Effector CD8-positive, alpha-beta T cell (primary cell): Measurements from ENCODE around the gene PNPLA1.

ENCODE experiments used
- DNase-seq: peaks from one replicate; lab custom pipeline; 2025; lab: John Stamatoyannopoulos, UW

PNPLA1 gene

DNA sequence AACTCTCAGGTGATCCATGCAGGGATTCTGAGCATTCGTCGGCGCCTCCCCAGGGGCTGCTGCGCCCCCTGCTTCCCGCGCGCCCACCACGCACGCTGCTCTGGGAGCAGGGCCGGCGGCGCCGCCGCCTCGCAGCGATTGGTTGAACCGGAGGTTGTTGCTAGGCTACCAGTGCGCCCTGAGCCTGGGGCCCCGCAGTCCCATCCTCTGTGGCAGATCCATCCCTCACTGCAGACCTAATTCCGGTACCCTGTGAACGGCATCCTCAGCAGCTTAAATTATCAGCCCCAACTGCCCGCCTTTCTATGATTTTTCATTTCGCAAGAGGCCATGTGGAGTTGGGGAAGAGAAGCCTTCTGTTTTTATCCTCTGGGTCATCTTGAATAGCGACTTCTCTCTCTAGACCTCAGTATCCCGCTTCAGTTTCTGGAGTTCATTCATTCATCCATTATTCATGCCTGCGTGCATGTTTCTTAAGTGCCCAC, 15.4 kb downstream of the PNPLA1 start:
- DNase-seq, result no peak

- no peak for DNase-seq
These were observed 15.9 kb downstream of the PNPLA1 start for GRCh38 chr6:36285797-36286196.

DNA sequence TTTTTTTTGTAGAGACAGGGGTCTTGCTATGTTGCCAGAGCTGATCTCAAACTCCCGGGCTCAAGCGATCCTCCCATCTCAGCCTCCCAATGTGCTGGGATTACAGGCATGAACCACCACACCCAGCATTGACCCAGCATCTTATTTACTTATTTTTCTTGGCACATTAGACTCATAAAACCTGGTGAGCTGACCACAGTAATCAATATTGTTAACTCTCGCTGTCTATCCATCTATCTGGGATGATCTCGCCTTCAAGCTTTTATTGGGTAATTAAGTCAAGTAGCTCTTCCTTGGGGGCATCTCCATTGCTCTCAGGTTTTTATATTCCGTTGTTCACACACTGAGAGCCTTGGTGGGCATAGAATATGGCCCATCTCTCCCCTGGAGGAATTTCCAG, 17.0 kb downstream of the PNPLA1 start:
- no peak for DNase-seq

DNA sequence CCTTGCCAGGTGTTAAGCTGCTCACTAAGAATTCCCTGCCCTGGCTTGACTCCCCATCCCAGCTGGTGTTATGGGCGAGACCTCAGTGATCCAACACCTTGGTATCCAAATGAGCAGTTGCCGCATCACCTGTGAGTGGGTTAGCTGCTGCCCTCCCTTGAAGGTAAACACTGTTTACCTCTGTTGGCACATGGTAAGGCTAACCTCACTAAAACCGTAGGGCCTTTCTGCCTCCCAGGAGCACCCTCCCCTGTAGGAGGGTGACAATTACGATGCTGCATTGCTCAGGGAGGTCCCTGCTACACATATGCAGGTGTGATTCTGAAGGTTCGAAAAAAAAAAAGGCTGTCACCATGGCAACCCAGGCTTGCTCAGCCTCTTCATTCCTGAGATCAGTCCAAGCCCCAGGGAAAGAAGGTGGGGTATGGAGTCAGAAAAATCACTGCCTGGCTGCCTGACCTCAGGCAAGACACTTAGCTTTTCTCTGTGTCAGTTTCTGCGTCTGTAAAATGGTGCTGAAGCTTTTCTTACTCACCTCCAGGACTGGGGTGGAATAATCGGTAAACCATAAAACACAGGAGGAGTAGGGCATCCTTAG, 19.5 kb downstream of the PNPLA1 start:
- no peak for DNase-seq

- no peak for DNase-seq
These were observed 21.1 kb downstream of the PNPLA1 start for GRCh38 chr6:36290668-36291620.

DNA sequence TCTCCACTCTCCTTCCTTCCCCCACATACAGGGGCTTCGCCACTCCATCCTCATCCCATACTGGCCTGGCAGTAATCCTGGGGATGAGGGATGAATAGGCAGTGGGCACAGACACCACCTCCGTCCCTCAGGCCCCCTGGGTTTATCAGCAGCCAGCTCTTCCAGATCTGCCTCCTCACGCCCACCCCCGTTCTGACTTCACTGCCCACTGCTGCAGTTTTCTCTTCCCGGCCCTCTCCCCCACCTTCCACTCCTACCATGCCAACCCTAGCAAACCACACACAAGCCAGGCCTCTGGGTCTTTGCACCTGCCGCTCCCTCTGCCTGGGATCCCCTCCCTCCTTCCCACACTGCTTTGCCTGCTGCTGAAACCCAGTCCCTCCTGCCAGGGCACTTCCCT, 22.3 kb downstream of the PNPLA1 start:
- no peak for DNase-seq

GRCh38 chr6:36296240-36296639, 26.4 kb downstream of the PNPLA1 start:
- no peak for DNase-seq

DNA sequence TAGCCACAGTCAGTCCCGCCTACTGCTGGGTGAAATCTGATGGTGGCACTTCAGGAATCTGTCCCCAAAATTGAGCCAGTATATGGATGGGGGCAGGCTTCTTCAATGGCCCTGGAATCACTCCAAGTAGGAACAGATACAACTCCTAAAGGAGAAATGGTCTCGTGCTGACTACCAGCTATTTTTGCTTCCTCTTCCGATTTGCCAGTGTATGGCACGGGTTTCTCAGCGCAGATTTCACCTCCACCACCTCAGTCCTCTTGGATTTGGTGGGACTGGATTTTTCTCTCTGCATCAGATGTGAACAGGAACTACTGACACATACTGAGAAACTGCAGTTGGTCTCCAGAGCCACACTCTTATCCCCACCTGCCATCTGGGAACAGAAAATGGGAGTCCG, 27.2 kb downstream of the PNPLA1 start:
- no peak for DNase-seq

DNA sequence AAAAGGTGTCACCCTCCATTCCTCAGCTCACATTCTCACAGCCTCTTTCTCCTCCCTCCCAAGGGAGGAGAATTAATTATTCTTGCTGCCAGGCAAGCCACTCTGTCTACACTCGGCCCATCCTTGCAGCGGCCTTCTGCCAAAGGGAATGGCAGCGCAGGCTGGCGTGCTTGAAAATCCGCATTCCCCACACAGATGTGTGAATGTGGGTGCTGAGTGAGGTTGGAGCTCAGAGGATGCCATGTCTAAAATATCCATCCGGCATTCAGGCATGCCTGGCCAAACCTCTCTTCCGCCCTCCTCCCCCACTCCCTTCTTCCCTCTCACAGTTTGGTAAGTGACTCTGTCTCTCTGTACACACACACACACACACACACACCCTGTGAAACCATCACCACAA, 27.7 kb downstream of the PNPLA1 start:
- no peak for DNase-seq

GRCh38 chr6:36298027-36298426, 28.2 kb downstream of the PNPLA1 start:
- no peak for DNase-seq

- no peak for DNase-seq
These were observed 31.3 kb downstream of the PNPLA1 start for GRCh38 chr6:36301085-36301658.

DNA sequence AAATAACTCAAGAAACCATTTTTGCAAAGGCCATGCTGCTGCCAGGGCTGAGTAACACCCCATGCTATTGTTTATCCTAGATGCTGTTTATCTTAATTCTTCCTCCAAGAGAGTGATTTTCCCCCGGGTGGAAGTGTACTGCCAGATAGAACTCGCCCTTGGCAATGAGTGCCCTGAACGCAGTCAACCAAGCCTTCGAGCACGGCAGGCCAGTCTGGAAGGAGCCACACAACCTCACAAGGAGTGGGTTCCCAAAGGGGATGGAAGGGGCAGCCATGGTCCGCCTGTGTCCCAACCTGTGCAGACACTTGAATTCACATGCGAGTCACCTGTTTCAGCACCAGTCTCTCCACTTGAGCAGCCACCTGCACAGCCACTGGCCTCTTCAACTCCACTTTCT, 31.9 kb downstream of the PNPLA1 start:
- no peak for DNase-seq

DNA sequence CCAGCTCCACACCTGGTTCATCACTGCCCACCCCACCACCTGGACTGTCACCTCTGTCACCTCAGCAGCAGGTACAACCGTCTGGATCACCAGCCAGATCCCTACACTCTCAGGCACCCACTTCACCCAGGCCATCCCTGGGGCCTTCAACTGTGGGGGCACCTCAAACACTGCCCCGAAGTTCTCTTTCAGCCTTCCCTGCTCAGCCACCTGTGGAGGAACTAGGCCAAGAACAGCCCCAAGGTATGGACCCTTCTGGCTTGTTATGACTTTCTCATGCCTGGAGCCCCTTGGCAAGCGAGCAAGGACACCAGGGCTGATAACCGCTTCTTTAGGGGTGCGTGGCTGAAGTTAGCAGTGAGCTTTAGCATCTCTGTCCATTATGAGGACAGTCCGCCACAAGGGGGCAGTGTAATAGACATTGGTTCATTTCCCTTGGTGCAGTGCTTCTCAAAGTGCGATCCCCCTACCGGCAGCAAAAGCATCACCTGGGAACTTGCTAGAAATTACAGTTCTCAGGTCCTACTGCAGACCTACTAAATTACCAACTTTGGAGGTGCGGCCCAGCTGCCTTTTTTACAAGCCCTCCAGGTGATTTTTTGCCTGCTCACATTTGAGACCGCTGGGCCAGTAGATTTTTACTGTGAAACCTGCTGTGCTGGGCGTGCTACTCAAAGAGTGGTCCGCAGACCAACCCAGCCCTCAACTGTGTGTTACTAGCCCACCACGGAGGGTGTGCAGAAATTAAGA, 32.5 kb downstream of the PNPLA1 start:
- peak; percentile 90 for DNase-seq

DNA sequence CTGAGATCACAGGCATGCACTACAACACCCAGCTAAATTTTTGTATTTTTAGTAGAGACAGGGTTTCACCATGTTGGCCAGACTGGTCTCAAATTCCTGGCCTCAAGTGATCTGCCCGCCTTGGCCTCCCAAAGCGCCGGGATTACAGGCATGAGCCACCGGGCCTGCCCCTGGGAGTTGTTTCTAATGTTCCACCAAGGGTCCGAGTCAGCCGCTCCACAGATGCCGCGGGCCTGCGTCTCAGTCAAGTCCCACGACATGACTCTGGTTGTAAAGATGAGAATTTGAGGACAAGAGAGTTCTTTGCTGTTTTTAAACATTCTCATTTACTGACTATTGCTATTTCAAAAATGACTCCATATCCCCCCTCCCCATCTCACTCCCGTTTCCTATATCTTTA, 36.0 kb downstream of the PNPLA1 start:
- no peak for DNase-seq

- DNase-seq, result no peak
These were observed 36.5 kb downstream of the PNPLA1 start for GRCh38 chr6:36306375-36306774.

DNA sequence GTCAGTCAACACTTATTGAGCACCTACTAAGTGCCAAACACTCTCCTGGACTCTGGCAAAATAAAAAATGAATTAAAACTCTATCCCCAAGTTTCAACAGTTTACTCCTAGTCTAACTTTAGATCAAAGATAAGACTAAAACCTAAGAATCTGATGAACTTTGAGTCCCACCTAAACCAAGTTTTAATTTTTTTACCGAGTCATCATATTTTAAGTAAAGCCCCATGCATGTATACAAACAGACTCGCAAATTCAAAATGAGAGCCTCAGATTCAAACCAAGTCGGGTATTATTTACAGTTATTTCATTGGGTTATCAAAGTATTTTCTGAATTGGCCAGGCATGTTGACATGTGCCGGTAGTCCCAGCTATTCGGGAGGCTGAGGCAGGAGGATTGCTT, 38.7 kb downstream of the PNPLA1 start:
- no peak for DNase-seq

DNA sequence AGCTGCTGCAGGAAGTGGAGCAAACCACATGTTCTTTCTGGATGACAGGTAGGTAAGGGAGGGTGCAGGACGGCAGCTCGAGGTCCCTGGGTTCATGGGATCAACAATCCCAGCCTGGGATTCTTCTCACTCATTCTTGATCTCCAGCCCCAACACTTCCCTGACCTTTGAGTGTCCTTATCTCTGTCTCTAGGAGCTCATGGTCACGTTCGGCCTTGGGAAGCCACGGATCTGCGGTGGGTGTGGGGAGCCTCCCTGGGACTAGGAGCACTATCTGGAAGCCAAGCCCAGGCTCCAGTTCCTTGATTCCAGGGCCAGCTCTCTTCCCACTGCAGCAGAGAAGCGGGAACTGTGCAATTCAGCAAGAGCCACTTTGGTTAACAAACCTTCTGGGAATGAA, 39.3 kb downstream of the PNPLA1 start:
- no peak for DNase-seq

- DNase-seq, result no peak
These were observed 40.0 kb downstream of the PNPLA1 start for GRCh38 chr6:36309900-36310299.

DNA sequence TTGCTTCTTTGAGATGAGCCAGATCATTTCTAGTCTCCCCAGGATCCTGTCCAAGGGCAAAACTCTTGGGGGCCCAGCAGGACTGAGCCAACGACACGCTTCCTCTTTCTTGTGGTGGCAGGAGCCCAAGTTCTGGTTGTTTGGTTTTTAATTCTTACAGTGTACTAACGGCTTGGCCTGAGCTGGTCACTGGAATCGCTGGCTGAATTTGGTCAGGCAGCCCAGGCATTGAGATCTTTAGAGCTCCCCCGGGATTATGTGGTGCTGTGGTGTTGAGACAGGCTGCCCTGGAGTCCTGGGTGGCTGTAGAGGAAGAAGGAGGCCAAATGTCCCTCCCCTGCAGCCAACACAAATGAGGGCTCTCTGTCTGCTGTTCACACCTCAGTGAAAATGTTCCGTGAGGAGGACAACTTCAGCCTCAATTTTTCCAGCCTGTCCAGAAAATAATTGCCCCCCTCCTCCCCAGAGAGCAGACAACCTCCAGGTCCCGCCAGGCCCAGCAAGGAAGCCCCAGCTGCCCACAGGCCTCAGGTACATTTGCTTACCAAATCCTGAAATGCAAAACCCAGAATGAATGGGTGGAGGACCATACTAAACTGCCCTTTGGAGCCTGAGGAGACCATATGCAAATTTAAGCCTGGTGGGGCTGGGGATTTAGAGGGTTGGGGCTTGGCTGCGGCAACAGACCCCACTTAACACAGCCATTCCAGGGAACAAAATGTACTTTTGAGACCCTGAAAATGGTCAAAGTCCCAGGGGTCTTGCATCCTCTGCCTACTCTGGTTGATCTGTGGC, 43.2 kb downstream of the PNPLA1 start:
- DNase-seq, result no peak

- DNase-seq, result no peak
These were observed 43.7 kb downstream of the PNPLA1 start for GRCh38 chr6:36313649-36313936.

- DNase-seq, result no peak
These were observed 44.6 kb downstream of the PNPLA1 start for GRCh38 chr6:36314221-36315014.
